T1000 (cell line): ENCODE results near the gene FRMD5.

Experiments
- DNase-seq: peaks from one replicate; lab custom pipeline; 2025; ENCODE audit warnings: mixed read lengths; lab: John Stamatoyannopoulos, UW

The FRMD5 gene

DNA sequence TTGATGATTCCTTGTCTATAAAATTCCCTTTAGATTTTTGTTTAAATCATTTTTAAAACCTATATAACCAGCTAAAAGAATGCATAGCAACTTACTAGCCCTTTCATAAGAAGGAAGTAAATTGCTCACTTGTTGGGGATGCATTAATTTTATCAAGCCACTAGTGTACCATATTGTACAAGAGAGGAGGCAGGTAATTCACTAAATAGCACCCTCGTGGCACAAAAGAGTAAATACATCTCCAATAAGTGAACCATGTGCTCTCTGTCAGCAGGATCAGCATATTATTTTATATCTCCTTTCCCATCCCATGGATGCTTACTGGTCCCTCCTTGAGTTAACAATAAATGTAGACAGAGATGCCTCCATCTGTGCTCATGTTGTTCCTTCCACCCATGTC, 34.3 kb downstream of the FRMD5 start:
- no peak for DNase-seq

DNA sequence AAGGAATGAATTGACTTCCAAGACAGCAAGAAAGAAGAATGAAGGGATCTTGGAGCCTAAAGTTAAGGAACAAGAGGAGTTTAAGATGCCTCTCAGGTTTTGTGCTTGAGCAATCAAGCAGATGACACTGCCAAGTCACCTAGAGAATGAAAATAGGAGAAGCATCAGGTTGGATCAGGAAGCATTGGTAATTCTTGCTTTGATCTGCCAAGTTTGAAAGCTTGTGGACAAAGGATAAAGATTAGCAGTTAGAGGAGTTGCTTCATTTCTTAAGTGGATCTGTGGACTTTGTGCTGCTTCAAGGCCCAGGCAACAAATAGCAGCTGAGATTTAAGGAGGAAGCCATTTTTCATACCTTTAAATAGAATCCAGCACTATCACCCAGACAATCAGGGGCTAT, 35.6 kb downstream of the FRMD5 start:
- no peak for DNase-seq

GRCh38 chr15:44158111-44158510, 37.0 kb downstream of the FRMD5 start:
- DNase-seq = no peak

DNA sequence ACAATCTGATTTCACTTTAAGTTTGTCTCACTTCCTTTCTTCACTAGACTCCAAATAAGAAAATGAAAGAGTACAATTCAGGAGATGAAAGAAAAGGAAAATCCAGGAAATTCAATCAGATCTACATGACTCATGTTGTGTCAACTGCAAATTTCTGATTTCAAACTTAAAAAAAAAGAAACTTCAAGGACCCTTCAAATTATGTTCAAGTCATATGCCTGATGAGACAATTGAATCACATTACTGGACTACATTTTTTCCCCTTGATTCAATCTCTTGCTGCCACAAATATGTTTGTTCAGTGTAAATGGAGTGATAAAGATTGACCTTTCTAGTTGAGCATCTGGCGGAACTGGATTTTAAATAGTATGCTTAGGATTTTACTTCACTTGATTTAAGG, 37.4 kb downstream of the FRMD5 start:
- no peak for DNase-seq

GRCh38 chr15:44153352-44153751, 41.7 kb downstream of the FRMD5 start:
- no peak for DNase-seq

- no peak for DNase-seq
Observed at GRCh38 chr15:44149224-44149623, 45.8 kb downstream of the FRMD5 start.

DNA sequence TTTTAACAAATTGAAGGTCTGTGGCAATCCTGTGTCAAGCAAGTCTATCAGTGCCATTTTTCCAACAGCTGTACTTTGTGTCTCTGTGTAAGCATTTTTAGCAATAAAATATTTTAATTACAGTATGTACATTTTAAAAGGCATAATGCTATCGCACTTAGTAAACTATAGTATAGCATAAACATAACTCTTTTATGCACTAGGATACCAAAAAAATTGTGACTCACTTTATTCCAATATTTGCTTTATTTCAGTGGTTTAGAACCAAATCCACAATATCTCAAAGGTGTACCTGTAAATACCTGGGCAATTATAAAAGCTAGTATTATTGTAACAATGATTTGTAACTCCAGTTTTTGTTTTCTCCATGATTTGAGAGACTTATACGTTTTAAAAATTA, 46.5 kb downstream of the FRMD5 start:
- DNase-seq = no peak

DNA sequence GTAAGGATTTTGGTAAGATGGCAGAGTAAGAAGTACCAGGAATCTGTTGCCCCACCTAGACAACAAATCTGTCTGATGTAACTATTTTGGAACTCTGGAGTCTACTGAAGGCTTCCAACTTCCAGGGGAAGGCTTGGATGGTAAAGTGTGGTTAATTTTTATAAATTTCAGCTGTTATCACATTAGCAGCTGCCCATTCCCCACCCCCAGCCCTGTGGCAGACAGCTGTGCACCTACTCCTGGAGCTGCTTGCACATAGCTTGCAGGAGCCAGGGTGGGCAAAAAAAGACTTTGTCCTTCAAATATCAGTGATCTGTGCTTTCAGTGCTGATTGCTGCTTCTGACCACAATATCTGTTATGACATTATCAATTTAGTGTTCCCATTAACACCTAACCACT, 47.4 kb downstream of the FRMD5 start:
- no peak for DNase-seq

DNA sequence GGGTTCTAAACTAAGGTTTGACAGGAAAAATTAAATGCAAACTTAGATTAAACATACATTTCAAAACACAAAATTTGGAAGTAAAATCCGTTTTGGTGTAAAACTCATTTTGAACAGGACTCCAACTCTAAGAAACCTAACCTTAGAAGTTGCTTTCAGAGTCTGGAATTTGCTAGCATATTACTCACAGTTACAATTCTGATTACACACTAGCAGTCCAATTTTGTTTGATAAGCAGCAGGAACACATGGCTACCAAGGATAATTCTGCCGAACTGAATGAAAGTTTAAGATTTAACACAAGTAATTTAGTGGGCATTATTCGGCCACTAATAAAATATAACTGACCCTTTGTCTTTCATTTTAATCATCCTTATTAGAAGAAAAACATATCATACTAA, 49.6 kb downstream of the FRMD5 start:
- DNase-seq = no peak

DNA sequence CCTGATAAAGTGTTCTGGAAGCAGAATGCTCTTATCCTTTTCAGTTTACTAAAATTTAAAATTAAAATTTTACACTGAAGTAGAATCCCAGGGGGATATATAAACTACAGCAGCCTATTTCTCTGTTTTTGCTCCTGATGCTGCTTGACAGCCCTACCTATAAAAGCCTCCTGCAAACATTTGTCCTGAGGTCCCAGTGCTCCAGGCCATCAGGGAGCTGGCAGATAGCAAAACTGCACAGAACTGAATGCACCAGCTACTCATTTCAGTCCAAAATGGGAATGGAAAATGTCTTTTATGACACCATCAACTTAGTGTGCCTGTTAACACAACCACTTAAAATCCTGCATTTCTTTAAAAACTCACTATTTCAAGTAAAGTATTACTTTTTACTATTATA, 50.1 kb downstream of the FRMD5 start:
- no peak for DNase-seq

DNA sequence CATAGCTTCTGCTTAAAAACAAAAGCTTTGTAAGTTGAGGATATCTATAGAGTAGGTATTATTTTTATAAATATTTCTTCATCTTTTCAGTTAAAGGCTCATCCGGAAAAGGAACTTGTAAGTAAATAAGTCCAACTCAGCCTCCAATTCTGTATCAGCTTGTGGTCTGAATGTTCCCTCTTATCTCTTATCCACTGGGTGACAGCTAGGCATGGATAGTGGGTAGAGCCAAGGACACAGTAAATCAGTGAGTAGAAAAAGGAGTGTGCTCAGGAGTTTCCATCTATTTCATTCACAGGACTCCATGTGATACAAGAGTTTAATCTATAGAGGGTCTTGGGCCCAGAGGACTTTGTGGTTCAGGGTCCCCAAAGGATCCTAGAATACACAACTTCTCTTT, 50.9 kb downstream of the FRMD5 start:
- DNase-seq = no peak

DNA sequence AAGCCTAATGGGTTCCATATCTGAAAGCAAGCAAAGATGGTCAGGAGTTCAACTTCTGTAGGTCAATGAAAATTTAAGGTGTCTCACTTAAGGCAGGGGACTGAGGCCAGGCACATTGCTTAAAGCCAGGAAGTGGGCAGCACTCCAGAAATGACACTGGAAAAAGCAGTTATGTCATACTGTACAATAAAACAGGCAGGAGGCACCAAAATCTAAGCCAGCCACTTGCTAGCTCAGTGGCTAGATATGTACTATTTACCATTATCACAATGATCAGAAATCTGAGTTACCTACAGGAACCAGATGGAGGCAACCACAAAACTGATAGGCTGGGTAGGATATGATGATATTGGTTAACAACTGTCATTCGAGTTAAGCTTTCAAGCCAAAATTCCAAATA, 57.3 kb downstream of the FRMD5 start:
- no peak for DNase-seq

DNA sequence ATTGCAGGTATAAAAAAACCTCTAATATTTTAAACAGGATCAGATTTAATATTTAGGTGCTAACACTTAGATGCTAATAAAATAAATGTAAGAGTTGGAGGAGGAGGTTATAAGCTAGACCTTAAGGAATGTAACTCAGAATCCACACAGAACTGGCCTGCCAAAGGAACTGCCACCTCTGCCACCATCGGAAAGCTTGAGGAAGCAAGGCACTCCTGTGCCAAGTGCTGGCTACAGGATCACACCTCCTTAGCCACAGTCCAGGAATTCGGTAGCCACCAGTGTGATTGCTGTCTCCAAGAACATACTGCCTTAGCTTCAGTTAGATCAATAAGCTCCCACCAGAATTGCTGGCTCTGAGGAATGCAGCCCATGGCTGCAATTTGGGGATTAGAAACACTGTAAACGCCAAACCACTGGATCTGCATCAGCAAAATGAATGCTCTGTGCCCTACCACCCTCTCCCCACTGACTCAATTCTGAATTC, 58.0 kb downstream of the FRMD5 start:
- DNase-seq = no peak

- no peak for DNase-seq
Observed at GRCh38 chr15:44132057-44132456, 63.0 kb downstream of the FRMD5 start.

- DNase-seq = no peak
Observed at GRCh38 chr15:44130778-44131177, 64.3 kb downstream of the FRMD5 start.

- DNase-seq = no peak
Observed at GRCh38 chr15:44129911-44130310, 65.2 kb downstream of the FRMD5 start.

DNA sequence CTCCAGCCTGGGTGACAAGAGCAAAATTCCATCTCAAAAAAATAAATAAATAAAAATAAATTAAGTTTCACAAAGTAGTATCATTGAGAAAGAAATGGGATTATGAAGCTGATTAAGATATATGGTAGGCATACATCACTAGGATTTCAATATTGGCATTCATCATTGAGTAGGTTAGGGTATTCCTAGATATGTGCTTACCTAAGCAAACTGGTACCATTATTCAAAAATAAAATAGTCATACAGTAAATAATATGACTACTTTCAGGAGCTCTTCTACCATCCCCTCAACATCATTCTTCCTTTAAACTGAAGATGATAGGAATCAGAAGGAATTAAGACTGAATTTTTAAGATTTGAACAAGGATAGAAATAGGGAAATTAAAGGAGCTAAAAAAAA, 66.6 kb downstream of the FRMD5 start:
- DNase-seq = no peak

- DNase-seq = no peak
Observed at GRCh38 chr15:44125879-44126278, 69.2 kb downstream of the FRMD5 start.

DNA sequence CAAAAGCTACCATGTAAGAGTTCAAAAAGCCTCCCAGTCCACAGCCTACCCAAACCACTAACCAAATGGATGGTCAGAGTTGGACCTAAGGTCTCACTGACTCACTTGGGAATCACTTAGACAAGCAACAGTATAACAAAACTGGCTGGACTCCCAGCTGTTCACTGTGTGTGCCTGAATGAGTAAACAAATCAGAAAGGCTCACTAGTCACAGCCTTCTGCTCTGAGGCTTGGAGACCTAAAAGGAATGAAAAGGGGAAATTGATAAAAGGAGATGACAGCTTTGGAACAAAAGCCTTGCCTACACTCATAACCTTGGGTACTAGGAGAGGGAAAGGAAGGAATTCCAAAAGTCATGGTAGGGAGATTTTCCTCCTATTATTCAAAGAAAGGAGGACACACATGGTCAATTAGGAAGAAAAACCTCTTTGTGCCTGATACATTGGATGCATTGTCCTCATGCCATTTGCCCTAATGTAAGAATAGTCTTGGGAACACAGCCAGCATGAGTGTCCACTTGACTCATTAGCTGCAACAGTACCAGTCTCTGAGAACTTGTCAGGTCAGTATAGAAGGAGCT, 92.3 kb downstream of the FRMD5 start:
- peak; percentile 28 for DNase-seq

DNA sequence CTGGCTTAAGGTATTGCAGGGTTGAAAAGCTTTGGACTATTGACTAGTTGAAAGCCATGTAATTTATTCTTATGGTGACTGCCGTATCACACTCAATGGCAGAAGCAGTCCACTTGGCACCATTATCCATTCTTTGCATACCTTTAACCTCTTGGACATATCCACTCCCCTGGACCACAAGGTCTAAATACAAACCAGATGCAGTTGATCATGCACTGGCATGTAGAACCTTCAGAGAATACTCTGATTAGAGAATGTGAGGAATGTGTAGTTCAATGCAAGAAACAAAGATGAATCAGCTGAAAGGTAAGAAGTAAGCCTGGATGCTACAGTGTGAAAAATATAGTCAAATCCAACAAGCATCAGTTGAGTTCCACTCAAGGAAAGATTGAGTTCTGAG, 93.1 kb downstream of the FRMD5 start:
- DNase-seq = no peak

DNA sequence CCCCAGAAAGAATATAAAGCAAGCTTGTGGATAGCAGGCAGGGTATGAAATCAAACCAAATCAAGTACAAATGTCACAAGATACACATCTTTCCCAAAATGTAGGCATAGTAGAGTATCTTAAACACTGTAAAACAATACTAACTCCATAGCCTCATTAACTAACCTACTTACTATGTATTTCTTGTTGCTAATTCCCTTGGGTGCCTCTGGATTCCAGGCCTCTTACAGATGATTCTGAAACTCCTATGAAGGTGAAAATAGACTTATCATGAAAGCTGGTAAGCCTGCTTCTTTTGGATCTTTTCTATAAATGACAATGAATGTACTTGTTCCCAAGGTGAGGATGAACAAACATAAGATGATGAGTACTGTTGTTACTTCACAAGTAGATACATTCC, 93.8 kb downstream of the FRMD5 start:
- no peak for DNase-seq

DNA sequence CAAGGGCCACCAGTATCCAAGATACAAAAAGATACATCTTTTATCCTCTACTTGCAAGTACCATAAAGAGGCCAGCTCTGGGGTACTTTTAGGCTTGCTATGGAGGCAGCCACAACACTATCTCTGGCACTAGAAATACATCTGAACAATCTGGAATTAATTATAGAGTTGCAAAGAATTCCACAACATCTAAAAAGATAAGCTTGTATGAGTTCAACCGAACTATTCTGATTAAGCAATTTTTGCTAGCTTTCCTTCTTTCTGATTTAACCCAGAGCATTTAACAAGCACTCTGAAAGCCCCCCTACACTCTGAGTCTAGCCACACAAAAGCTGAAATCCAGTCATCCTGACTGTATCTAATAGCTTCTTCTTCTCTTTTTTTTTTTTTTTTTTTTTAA, 95.4 kb downstream of the FRMD5 start:
- no peak for DNase-seq

DNA sequence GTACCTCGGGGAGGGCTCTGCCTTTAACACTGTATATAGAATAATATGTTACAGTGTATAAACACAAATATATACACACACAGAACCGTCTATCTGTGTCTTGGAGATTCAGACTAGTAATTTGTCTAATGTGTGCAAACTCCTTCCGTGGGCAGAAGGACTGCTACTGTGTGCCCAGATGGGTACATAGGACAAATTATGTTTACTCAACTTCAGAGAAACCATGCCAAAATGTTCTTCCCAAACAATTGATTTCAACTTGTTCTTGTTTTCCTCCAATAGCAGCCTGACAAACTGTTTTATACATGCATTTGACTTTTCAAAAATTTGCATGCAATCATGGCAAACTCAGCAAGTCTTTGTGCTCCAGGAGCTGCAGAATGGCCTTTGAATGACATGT, 97.5 kb downstream of the FRMD5 start:
- DNase-seq = no peak

DNA sequence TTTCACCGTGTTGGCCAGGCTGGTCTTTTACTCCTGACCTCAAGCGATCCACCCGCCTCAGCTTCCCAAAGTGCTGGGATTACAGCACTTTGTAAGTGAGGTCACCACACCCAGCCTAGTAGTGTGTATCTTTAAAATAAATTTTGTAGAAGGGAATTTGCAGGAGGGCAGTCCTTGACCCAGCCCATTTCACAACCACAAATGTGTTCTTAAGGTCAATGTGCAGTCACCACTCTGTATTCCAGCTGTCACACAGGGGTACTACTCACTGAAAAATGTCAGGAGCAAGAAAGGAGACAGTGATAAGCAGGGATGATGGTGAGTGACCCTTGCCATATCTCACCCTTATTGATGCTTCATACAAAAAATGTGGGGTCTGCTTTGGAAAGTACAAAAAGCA, 98.5 kb downstream of the FRMD5 start:
- DNase-seq = no peak

GRCh38 chr15:44094781-44095180, 100.3 kb downstream of the FRMD5 start:
- no peak for DNase-seq
